ENCODE data around the gene PLEKHA6.

The PLEKHA6 gene

DNA sequence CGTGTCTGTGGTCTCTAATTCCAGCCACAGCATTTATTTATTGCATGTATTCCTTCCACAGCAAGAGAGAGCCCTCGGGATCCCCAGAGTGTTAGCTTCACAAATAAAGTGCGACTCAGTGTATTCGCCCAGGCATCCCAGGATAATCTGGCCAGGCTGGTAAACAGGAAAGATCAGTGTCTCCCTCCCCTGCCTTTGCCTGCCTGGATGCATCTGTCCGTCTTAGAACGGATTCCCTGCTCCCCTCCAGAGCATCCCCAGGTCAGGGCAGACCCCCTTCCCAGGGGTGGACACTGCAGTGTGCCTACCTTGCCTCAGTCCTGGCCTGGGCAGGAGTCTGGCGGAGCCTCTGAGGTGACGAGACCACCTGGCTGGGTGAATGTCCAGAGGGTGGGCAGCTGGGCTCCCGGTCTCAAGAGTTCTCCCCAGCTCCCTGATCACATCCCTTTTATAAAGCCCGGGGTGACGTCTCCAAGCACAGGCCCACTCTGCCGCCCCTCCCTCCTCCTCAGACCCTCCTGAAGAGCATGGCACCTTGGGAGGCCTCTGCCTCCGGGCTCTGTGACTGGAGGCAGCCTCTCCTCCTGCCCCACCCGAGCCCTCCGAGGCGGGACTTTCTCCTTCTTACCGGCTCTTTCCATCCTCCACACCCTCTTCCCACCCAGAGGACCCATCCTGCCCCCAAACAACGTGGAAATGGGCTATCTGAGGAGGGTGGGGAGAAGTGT is 163.5 kb downstream of the PLEKHA6 start, which contains the start of gene KISS1:
TSS of gene KISS1 (minus strand) at position 424 of the 728 bp plus-strand sequence. CDS start 3,615 bp downstream, outside the sequence.
- DNase-seq (ENCODE audit: extremely low read depth in 1 of 2, low read depth in 1 of 2): no peak

GRCh38 chr1:204194771-204195170 is 165.0 kb downstream of the PLEKHA6 start:
- no peak for DNase-seq (ENCODE audit: extremely low read depth in 1 of 2, low read depth in 1 of 2)

DNA sequence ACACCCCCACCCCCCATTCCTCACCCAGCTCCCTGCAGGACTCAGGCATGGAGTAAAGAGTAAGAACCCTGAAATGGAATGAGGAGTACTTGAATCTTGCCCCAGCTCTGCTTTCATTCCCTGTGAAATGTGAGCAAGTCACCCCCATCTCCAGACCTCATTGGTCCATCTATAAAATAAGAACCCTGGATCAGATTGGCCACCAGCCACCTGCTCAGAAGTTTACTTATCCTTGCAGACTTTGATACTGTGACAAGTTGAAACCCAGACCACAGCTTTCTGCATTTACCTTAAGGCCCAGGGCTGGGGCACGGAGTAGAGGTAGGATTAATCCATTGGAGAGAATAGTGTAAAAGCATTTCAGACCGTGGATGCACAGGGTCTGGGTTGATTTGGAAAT is 165.6 kb downstream of the PLEKHA6 start:
- no peak for DNase-seq (ENCODE audit: extremely low read depth in 1 of 2, low read depth in 1 of 2)

- DNase-seq (ENCODE audit: extremely low read depth in 1 of 2, low read depth in 1 of 2): no peak
Observed at GRCh38 chr1:204192589-204193352, 167.0 kb downstream of the PLEKHA6 start.

GRCh38 chr1:204192046-204192445 is 167.7 kb downstream of the PLEKHA6 start:
- DNase-seq (ENCODE audit: extremely low read depth in 1 of 2, low read depth in 1 of 2): no peak

- DNase-seq (ENCODE audit: extremely low read depth in 1 of 2, low read depth in 1 of 2): no peak
Observed at GRCh38 chr1:204191456-204191855, 168.3 kb downstream of the PLEKHA6 start.

- peak in 1 of 2 donors; percentile 4 for DNase-seq (ENCODE audit: extremely low read depth in 1 of 2, low read depth in 1 of 2)
Observed at GRCh38 chr1:204190212-204191211, 169.2 kb downstream of the PLEKHA6 start.

DNA sequence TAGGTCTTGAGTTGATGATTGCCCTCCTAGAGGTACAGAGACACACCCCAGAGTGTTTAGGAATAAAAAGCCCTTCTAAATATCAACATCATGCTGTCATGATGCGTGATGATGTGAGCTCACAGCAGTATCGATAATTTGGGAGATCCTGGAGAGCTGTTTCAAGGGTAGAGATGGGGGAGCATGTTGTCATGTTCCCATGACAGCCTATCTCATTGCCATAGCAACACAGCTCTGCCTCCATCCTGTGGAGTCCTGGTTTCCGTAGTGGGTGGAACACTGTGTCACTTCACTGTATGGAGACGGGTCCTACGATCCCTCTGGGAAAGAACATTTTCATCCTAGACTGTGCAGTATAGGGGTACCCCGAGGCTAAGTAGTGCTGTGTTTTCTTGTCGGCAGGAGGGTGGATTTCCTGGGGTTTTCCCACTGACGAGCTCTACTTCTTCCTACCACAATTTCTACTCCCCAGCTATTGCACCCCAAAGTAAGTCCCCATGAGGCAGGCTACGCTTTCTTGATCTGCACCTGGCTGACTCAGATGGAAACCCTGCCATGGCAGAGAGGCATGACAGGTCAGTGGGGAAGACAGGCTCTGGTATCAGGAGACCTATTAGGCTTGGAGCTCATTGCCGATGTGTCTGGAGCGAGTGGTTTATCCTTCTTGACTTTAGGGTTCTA is 170.6 kb downstream of the PLEKHA6 start:
- DNase-seq (ENCODE audit: extremely low read depth in 1 of 2, low read depth in 1 of 2): no peak

DNA sequence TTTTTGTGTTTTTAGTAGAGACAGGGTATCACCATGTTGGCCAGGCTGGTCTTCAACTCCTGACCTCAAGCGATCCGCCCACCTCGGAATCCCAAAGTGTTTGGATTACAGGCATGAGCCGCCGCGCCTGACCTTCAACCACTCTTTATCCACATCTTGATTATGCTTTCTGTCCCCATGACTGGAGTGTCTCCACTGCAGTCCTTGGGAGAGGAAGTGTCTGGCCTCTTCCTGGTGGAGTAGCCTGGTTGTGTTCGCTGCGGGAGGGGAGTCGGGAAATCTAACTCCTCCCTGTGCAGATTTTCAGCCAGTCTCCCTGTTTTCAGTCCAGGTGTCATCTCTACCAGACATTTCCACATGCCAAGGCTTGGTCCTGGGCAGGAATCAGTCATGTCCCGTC is 173.1 kb downstream of the PLEKHA6 start:
- DNase-seq (ENCODE audit: extremely low read depth in 1 of 2, low read depth in 1 of 2): no peak

- no peak for DNase-seq (ENCODE audit: extremely low read depth in 1 of 2, low read depth in 1 of 2)
Observed at GRCh38 chr1:204181116-204181515, 178.6 kb downstream of the PLEKHA6 start.

GRCh38 chr1:204180133-204180532 is 179.6 kb downstream of the PLEKHA6 start:
- DNase-seq (ENCODE audit: extremely low read depth in 1 of 2, low read depth in 1 of 2): no peak

DNA sequence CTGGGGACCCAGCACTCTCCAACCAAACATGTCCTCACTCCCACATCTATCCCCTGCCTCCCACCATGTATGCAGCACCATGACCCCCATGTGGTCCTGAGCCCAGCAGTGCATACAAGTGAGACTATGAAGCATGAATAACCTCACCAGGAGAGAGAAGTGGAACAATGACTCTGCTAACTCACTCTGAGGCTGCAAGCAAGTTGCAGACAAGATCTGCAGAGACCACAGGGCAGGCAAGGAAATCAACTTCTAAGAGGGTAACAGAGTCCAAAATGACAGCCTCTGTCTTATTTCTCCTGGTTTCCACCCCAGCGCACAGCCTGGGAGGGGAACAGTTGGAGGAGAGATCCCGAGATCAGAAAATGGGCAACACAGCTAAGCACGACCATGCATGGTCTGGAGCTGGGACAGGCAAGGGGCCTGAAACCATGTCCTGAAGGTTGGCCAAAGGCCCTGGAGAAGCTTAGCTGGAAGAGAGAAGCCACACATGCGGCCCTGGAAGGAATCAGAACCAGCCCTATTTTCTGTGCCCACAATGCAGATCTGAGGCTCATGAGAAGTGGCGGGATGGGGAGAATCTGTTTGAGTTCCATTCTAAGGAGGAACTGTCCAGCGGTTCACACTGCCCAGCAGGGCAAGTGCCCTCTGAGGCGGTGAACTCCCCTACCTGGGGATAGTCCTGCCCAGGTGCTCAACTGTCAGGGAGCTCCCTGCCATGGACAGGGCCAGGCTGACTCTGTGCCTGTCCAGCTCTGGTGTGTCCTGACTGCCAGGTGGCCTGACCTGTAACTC is 181.0 kb downstream of the PLEKHA6 start:
- DNase-seq (ENCODE audit: extremely low read depth in 1 of 2, low read depth in 1 of 2): no peak

DNA sequence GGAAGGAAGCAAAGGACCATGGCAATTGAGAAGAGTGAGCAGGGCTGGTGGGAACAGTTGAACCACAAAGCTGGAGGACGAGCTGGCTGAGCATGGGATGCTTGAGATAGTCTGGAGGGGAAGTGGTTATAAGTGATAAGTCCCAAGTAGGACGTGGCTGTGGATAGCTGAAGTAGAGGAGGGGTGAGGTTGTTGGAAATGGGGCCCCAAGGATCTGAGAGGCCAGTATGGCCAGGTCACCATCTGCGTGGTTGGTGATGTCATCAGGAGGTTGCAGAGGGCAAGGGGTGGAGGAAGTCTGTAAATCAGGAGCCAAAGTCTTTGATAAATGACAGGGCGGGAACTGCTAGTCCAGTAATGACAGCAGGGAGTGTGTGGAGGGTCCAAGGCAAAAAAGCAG is 182.6 kb downstream of the PLEKHA6 start:
- DNase-seq (ENCODE audit: extremely low read depth in 1 of 2, low read depth in 1 of 2): no peak

DNA sequence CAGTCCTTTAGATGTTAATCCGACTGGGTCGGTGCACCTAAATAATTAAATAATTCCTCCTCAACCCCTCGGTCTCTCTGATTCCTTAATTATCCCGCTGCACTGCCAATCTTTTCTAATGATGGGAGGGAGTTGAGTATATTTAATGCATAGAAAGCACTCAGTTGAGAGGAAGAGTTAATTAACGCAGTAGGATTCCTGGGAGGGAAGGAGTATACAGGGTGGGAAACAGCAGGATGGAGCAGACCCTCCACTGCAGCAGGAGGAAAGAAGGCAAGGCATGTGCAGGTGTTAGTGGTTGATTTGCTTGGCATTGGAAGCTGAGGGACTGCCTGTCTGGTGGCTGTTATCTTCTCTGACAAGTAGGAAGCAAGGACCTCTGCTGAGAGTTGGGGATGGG is 183.7 kb downstream of the PLEKHA6 start:
- DNase-seq (ENCODE audit: extremely low read depth in 1 of 2, low read depth in 1 of 2): no peak

- DNase-seq (ENCODE audit: extremely low read depth in 1 of 2, low read depth in 1 of 2): no peak
Observed at GRCh38 chr1:204174958-204175357, 184.8 kb downstream of the PLEKHA6 start.

DNA sequence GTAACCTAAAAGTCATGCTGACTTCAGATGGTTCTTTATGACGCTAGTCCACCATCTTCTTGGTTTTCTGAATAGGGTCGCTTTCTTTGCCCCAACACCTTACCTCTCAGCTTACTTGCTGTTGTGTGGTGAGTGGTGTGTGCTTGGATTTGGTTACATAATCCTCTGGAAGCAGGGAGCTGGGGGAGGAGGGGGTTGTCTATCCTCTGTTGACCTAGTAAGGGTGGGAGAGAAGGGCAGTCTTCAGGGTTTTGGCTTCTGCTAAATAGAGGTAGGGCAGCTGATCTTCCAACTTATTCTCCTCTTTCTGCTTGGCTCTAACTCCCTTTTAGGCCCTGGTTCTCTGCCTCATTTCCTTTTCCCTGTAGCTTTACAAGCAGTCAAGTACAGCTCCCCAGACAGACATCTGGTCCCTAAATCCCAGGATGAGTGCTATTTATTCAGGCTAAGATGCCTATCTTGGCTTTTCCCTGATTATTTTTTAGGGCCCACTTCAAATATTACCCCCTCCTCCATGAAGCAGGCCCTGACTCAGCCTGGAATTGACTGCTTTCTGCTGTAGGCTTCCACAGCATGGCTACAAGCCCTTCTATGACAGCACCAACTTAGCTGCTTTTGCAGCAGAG is 187.2 kb downstream of the PLEKHA6 start:
- DNase-seq (ENCODE audit: extremely low read depth in 1 of 2, low read depth in 1 of 2): no peak

DNA sequence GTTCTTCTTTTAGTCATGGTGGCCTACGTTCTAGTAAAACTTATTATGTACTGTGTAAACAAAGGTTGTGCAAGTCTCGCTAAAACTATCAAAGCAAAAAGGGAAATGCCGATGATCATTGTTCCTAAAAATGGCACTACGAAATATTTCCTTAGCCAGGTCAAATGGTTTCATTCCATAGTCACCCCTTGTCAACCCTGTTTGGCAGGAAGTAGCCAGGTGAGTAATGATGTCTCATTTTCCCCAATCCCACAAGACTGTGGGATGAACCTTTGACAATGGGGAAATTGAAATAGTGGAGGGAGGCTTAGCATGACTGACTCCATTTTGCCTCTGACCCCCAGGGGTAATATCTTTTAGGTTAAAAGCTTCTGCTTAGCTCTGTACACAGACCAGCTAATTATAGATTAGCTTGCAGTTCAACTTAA is 188.0 kb downstream of the PLEKHA6 start:
- DNase-seq (ENCODE audit: extremely low read depth in 1 of 2, low read depth in 1 of 2): no peak

DNA sequence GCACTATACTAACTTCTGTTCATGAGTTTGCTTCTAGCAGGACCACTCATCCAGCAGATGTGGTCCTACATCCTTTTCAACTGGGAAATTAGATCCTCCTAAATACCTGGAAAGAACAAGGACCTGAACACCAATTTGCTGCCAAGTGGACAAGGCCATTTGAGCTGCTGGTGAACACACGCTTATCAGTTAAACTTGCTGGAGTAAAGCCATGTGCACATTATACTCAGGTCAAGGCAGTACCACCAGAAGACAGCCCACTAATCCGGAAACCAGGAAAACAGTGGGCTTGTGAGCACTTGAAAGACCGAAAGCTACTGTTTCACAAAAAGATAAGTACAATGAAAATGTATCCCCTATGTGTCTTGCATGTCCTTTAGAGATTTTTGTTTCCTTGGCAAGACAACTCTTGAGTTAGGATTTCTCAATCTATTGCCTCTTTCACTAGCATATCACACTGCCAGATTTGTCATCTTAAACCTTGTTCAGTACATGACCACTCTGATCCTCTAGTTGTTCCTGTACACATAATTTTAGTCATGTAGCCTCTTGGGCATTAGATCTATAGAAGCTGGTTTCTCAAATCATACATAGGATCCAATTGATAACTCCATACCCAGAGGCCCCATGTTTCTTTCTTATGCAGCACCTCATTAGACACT is 189.1 kb downstream of the PLEKHA6 start:
- DNase-seq (ENCODE audit: extremely low read depth in 1 of 2, low read depth in 1 of 2): no peak

GRCh38 chr1:204169858-204170257 is 189.9 kb downstream of the PLEKHA6 start:
- DNase-seq (ENCODE audit: extremely low read depth in 1 of 2, low read depth in 1 of 2): no peak

Measured in activated CD8-positive, alpha-beta memory T cell treated with anti-CD3 and anti-CD28 coated beads for 1 hour (primary cell).